ENCODE measurements around the gene CCNF. TPM values are rescaled to one million over a fixed set of nuclear protein-coding genes. Genes with fewer than 3 reads are reported as not detected.

The CCNF gene
- total and polyA plus RNA-seq, 11 donors, result 0.38 to 6.0 (median 1.6) TPM

DNA sequence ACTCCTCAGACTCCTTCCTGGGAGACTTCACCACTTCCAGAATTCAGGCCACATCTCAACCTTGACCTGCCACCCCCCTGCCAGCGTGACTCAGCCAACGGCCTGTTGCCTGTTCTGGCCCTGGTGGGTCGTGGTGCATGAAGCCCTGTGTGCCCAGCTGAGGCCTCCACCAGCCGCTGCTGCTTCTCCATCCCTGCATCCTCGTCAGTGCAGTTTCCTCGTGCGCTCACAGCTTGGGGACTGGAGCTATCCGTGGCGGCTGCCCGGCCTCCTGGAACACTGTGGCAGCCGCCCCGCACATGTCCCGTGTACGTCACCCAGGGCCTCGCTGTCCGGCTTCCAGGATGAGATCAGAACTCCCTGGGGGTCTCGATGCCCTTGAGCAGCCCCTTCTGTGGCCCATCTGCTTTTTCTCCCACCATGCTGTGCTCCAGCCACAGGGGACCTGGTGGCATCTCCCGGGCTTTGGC is 22.6 kb downstream of the CCNF start:
- DNase-seq (no peak), ATAC-seq (no peak)
- TF ChIP-seq, protein P1, sequence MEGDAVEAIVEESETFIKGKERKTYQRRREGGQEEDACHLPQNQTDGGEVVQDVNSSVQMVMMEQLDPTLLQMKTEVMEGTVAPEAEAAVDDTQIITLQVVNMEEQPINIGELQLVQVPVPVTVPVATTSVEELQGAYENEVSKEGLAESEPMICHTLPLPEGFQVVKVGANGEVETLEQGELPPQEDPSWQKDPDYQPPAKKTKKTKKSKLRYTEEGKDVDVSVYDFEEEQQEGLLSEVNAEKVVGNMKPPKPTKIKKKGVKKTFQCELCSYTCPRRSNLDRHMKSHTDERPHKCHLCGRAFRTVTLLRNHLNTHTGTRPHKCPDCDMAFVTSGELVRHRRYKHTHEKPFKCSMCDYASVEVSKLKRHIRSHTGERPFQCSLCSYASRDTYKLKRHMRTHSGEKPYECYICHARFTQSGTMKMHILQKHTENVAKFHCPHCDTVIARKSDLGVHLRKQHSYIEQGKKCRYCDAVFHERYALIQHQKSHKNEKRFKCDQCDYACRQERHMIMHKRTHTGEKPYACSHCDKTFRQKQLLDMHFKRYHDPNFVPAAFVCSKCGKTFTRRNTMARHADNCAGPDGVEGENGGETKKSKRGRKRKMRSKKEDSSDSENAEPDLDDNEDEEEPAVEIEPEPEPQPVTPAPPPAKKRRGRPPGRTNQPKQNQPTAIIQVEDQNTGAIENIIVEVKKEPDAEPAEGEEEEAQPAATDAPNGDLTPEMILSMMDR (IDR thresholded peaks at IDR 0.05), result no peak
- TF ChIP-seq POLR2A (IDR thresholded peaks at IDR 0.05), result no peak
- Histone ChIP-seq H3K27me3 (no peaks in the 10 kb centered on the region), H3K4me1 (no peaks in the 10 kb centered on the region), H3K9me3 (no peaks in the 10 kb centered on the region), H3K36me3 (peaks cover 0 to 43% (median 0%) of the 10 kb centered on the region in 9 donors), H3K4me3 (no peak overlapping the region), H3K27ac (no peak overlapping the region)
- intact Hi-C loops (cut with DNase I), result no loop called here
- 94 to 97% (median 96%) methylated on average over 18 of the region's 18 CpGs for WGBS, 4 donors

DNA sequence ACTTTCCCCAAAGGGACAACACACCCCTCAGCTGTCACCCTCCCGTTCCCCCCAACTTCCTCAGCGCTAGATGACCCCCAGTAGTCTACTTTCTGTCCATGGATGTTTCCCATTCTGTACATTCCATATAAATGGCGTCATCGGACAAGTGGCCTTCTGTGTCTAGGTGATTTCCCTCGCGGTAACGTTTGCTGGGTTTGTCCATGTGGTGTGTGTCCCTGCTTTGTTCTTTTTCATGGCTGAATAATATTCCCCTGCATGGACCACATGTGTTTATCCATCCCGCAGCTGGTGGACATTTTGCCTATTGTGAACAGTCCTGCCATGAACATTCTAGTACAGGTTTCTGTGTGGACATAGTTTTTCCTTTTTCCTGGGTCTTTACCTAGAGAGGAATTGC is 23.4 kb downstream of the CCNF start:
- WGBS, 4 donors, result 96 to 97% (median 97%) methylated on average over 8 of the region's 8 CpGs
- Histone ChIP-seq H3K36me3 (peaks cover 0 to 43% (median 0%) of the 10 kb centered on the region in 9 donors), H3K4me3 (no peak overlapping the region), H3K9me3 (no peaks in the 10 kb centered on the region), H3K4me1 (no peaks in the 10 kb centered on the region), H3K27ac (no peak overlapping the region), H3K27me3 (no peaks in the 10 kb centered on the region)
- TF ChIP-seq, protein P1 (IDR thresholded peaks at IDR 0.05), result no peak
- TF ChIP-seq POLR2A (IDR thresholded peaks at IDR 0.05), result no peak
- intact Hi-C loops (cut with DNase I), result no loop called here
- ATAC-seq (no peak), DNase-seq (no peak)

DNA sequence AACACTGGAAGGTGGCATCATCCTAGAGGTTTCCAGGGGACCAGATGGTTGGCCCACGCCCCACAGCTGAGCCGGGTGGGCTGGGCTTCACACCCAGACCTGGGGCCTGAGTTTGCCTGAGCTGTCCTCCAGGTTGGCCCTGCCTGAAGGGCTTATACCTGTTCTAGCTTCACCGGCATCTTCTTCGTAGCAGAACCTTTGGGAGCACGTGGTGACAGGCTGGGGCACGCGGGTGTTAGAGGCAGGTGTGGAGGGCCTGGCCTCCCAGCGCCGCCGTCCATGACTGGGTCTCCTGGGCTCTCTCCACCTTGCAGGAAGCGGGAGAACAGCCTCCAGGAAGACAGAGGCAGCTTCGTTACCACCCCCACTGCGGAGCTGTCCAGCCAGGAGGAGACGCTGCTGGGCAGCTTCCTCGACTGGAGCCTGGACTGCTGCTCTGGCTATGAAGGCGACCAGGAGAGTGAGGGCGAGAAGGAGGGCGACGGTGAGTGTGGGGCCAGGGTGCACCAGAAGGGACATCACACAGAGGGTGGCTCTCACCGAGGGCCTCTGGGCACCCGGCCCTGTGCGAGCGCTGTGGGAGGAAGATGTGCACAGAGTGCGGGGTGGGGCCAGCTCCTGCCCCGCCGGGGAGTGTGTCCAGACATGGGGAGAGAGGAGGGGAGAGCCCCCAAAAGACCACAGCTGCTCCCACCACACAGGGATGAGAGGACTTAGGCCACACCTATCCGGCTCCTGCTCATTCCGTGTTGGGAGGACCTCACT is 26.0 kb downstream of the CCNF start:
- DNase-seq (no peak), ATAC-seq (no peak)
- intact Hi-C loops (cut with DNase I), result no loop called here
- H3K4me1 ChIP-seq, result peaks cover 0 to 15% (median 7%) of the 10 kb centered on the region in 12 donors
- TF ChIP-seq, protein P1 (IDR thresholded peaks at IDR 0.05), result no peak
- TF ChIP-seq POLR2A (IDR thresholded peaks at IDR 0.05), result no peak
- WGBS, 4 donors, result 93 to 96% (median 95%) methylated on average over 26 to 28 of the region's 28 CpGs
- no peaks in the 10 kb centered on the region for H3K27me3 ChIP-seq
- H3K36me3 ChIP-seq, result peaks cover 0 to 30% (median 0%) of the 10 kb centered on the region in 9 donors
- H3K9me3 ChIP-seq, result no peaks in the 10 kb centered on the region
- H3K27ac ChIP-seq, result no peak overlapping the region
- H3K4me3 ChIP-seq, result no peak overlapping the region

DNA sequence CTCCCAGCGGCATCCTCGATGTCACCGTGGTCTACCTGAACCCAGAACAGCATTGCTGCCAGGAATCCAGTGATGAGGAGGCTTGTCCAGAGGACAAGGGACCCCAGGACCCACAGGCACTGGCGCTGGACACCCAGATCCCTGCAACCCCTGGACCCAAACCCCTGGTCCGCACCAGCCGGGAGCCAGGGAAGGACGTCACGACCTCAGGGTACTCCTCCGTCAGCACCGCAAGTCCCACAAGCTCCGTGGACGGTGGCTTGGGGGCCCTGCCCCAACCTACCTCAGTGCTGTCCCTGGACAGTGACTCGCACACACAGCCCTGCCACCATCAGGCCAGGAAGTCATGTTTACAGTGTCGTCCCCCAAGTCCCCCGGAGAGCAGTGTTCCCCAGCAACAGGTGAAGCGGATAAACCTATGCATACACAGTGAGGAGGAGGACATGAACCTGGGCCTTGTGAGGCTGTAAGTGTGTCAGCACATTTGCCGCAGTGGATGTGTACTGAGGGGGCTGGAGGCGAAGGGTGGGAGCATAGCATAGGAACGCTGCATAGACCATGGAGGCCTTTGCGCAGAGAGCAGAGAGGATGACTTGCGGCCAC is 27.4 kb downstream of the CCNF start:
- DNase-seq (no peak), ATAC-seq (no peak)
- no peak overlapping the region for H3K4me3 ChIP-seq
- peaks cover 0 to 30% (median 0%) of the 10 kb centered on the region in 9 donors for H3K36me3 ChIP-seq
- intact Hi-C loops (cut with DNase I), result no loop called here
- H3K9me3 ChIP-seq, result no peaks in the 10 kb centered on the region
- no peak overlapping the region for H3K27ac ChIP-seq
- peaks cover 0 to 19% (median 10%) of the 10 kb centered on the region in 12 donors for H3K4me1 ChIP-seq
- no peaks in the 10 kb centered on the region for H3K27me3 ChIP-seq
- TF ChIP-seq, protein P1 (IDR thresholded peaks at IDR 0.05), result no peak
- TF ChIP-seq POLR2A (IDR thresholded peaks at IDR 0.05), result no peak
- WGBS, 4 donors, result 94 to 96% (median 95%) methylated on average over 7 to 21 of the region's 21 CpGs

Data from heart left ventricle (tissue), 16 donors.